GM12878 (cell line): ENCODE results near the gene PRKCQ. TPM values are rescaled to one million over a fixed set of nuclear protein-coding genes. Genes with fewer than 3 reads are reported as not detected.

Experiments
- ATAC-seq: fragments of 200-7000 bp; cut with Tn5 transposase; 3 replicates; pipeline ENCODE4 v1.9.1; 2020; ENCODE audit warnings: mild to moderate bottlenecking, moderate library complexity
- BruUV-seq: library from RNA; stranded (reverse); fragments of 400-500 nt; replicated peaks from 2 replicates; lab custom pipeline; 2021; lab: Mats Ljungman, UMichigan
- CTCF ChIA-PET: fragments of 300-600 bp; sonication (Branson Sonifier 250); formaldehyde crosslinking; extraction: SDS; loops from one replicate; lab custom pipeline; 2021; ENCODE audit warnings: inconsistent platforms; lab: Yijun Ruan, JAX
- POLR2A ChIA-PET: fragments of 350-600 bp; formaldehyde crosslinking; extraction: SDS; loops from one replicate; lab custom pipeline; 2021; ENCODE audit warnings: inconsistent platforms; lab: Charles Lee
- RAD21 ChIA-PET: fragments of 300-600 bp; sonication (Branson Sonifier 250); formaldehyde crosslinking; loops from one replicate; lab custom pipeline; 2023; ENCODE audit warnings: antibody characterized with exemption; ENCODE audit not compliant: unreplicated experiment; lab: Charles Lee
- SMC1A ChIA-PET: fragments of 300-600 bp; sonication (Branson Sonifier 250); formaldehyde crosslinking; loops from one replicate; lab custom pipeline; 2023; ENCODE audit not compliant: unreplicated experiment, uncharacterized antibody; lab: Charles Lee
- DNase-seq: peaks from one replicate; pipeline ENCODE4 v3.0.0-alpha.2; 2011; ENCODE audit warnings: low read depth, low spot score
- FAIRE-seq: peaks from 3 replicates; lab custom pipeline; 2011; peaks lifted over from hg19 to GRCh38; lab: Jason Lieb, UNC
- H2AFZ ChIP-seq: 2 replicates; pipeline ENCODE4 v1.6.0; 2011; ENCODE audit warnings: low read depth, low read length, control low read depth; ENCODE audit not compliant: control insufficient read depth
- H3K27ac ChIP-seq: 2 replicates; pipeline ENCODE4 v1.5.1; 2011; ENCODE audit warnings: control low read depth; ENCODE audit not compliant: control insufficient read depth, insufficient read depth
- H3K27me3 ChIP-seq, 2 experiments: replicated peaks in 1 of 2; 2 replicates each; pipeline versions ENCODE4 v1.6.0 to v1.6.1; 2011; ENCODE audit warnings: low read length in 1 of 2; ENCODE audit not compliant: control insufficient read depth in 2 of 2, insufficient read depth in 2 of 2
- H3K36me3 ChIP-seq, 2 experiments: 2 replicates each; pipeline ENCODE4 v1.5.1; 2011; ENCODE audit warnings: low read length in 1 of 2; ENCODE audit not compliant: control insufficient read depth in 2 of 2, insufficient read depth in 2 of 2
- H3K4me1 ChIP-seq: 2 replicates; pipeline ENCODE4 v1.6.1; 2011; ENCODE audit warnings: mild to moderate bottlenecking, low read length, moderate library complexity, mixed read lengths; ENCODE audit not compliant: control insufficient read depth, insufficient read depth
- H3K4me2 ChIP-seq: 2 replicates; pipeline ENCODE4 v1.6.0; 2011; ENCODE audit warnings: control low read depth; ENCODE audit not compliant: control insufficient read depth, insufficient read depth
- H3K4me3 ChIP-seq: fragments of 200-600 bp; sonication (generic); 2 replicates; pipeline ENCODE4 v1.5.1; 2016
- H3K79me2 ChIP-seq: 2 replicates; pipeline ENCODE4 v1.6.0; 2011; ENCODE audit warnings: low read length; ENCODE audit not compliant: control insufficient read depth, insufficient read depth
- H3K9ac ChIP-seq: 2 replicates; pipeline ENCODE4 v1.8.0; 2011; ENCODE audit warnings: low read length, control low read depth, mixed read lengths; ENCODE audit not compliant: control insufficient read depth, insufficient read depth
- H3K9me3 ChIP-seq: replicated peaks from 3 replicates; pipeline ENCODE4 v1.5.1; 2011; ENCODE audit warnings: mild to moderate bottlenecking, low read length; ENCODE audit not compliant: control insufficient read depth, insufficient read depth
- H4K20me1 ChIP-seq: 2 replicates; pipeline ENCODE4 v1.6.0; 2011; ENCODE audit not compliant: control insufficient read depth, insufficient read depth
- BRCA1 ChIP-seq: IDR thresholded peaks from 2 replicates; pipeline ENCODE4 v1.6.1; 2011; ENCODE audit warnings: low read depth, low read length, improper control_type of control experiment
- ELK1 ChIP-seq: IDR thresholded peaks from 2 replicates; pipeline ENCODE4 v1.6.1; 2012; ENCODE audit warnings: low read depth, low read length, improper control_type of control experiment
- EP300 ChIP-seq, 2 experiments: fragments of 150-350 bp in 1 of 2; IDR thresholded peaks; 2 replicates each; pipeline ENCODE4 v1.6.1; 2011 to 2012; ENCODE audit warnings: low read depth in 2 of 2, low read length in 2 of 2, borderline replicate concordance in 1 of 2, improper control_type of control experiment in 1 of 2, inconsistent platforms in 1 of 2; ENCODE audit not compliant: control insufficient read depth in 1 of 2
- HDAC2 ChIP-seq: fragments of 200-600 bp; sonication (generic); IDR thresholded peaks from 2 replicates; pipeline ENCODE4 v1.6.1; 2017
- NFYB ChIP-seq: IDR thresholded peaks from 2 replicates; pipeline ENCODE4 v1.6.1; 2011; ENCODE audit warnings: low read depth, mild to moderate bottlenecking, low read length, improper control_type of control experiment, moderate library complexity; ENCODE audit not compliant: insufficient read depth
- NR2F1 ChIP-seq: fragments of 450-650 bp; conservative IDR thresholded peaks from 2 replicates; pipeline ENCODE4 v1.6.1; 2017; ENCODE audit warnings: mild to moderate bottlenecking
- PAX8 ChIP-seq: fragments of 450-650 bp; IDR thresholded peaks from 2 replicates; pipeline ENCODE4 v1.6.1; 2017; ENCODE audit warnings: mild to moderate bottlenecking, moderate library complexity
- RFX5 ChIP-seq: IDR thresholded peaks from 2 replicates; pipeline ENCODE4 v1.6.1; 2011; ENCODE audit warnings: low read depth, low read length, improper control_type of control experiment
- SIN3A ChIP-seq: IDR thresholded peaks from 2 replicates; pipeline ENCODE4 v1.6.1; 2012; ENCODE audit warnings: low read depth, low read length, improper control_type of control experiment
- SMC3 ChIP-seq: IDR thresholded peaks from 2 replicates; pipeline ENCODE4 v1.6.1; 2011; ENCODE audit warnings: low read length, improper control_type of control experiment, borderline replicate concordance
- SPI1 ChIP-seq: IDR thresholded peaks from 2 replicates; pipeline ENCODE4 v1.6.1; 2011; ENCODE audit warnings: low read depth, mild to moderate bottlenecking, low read length, moderate library complexity, borderline replicate concordance; ENCODE audit not compliant: insufficient read depth
- SUZ12 ChIP-seq: fragments of 200-600 bp; sonication (generic); IDR thresholded peaks from one replicate; pipeline ENCODE4 v1.6.1; 2018; ENCODE audit warnings: antibody characterized with exemption, mild to moderate bottlenecking; ENCODE audit not compliant: unreplicated experiment
- YBX1 ChIP-seq: fragments of 450-650 bp; IDR thresholded peaks from 2 replicates; pipeline ENCODE4 v1.6.1; 2016; ENCODE audit warnings: antibody characterized with exemption
- ZNF622 ChIP-seq: fragments of 450-650 bp; IDR thresholded peaks from 2 replicates; pipeline ENCODE4 v1.6.1; 2017; ENCODE audit warnings: mild to moderate bottlenecking, inconsistent platforms
- ZNF687 ChIP-seq: fragments of 450-650 bp; IDR thresholded peaks from 2 replicates; pipeline ENCODE4 v1.6.1; 2017; ENCODE audit warnings: mild to moderate bottlenecking, moderate library complexity
- WGBS: methylation state at CpG from one replicate; pipeline ENCODE4 v1.1.6; 2016; ENCODE audit warnings: low lambda C conversion rate; ENCODE audit not compliant: insufficient replicate concordance, insufficient coverage; ENCODE audit errors: missing lambda C conversion rate; 5-methylcytosine and 5-hydroxymethylcytosine counted together
- in situ Hi-C: fragments of 300-500 bp; cut with MboI; formaldehyde crosslinking; loops from 9 replicates; pipeline ENCODE4 v1.14.3; 2018; ENCODE audit warnings: mixed read lengths
- intact Hi-C: fragments of 100-400 bp; cut with micrococcal nuclease; formaldehyde crosslinking; loops from one replicate; pipeline ENCODE4 v1.14.2; 2022; ENCODE audit not compliant: unreplicated experiment
- polyA plus RNA-seq, 11 experiments: library from polyadenylated mRNA; depleted of rRNA in 4 of 11; unstranded in 6 of 11; stranded (reverse) in 5 of 11; fragments of >200 nt; fragmentation: Nextera tagmentation in 4 of 11; fragmentation: Illumina TruSeq in 1 of 11; extraction: Ambion mirVana in 4 of 11; extraction: Trizol in 1 of 11; gene quantifications; 1 replicate in 1 of 11; 2 replicates in 10 of 11; pipeline versions ENCODE4 v1.2.1 to v1.2.3, GENCODE V29; 2011 to 2016; ENCODE audit warnings: inconsistent platforms in 2 of 11, missing spikeins in 2 of 11, low read depth in 1 of 11
- total RNA-seq, 4 experiments: library from RNA; depleted of rRNA in 3 of 4; stranded (reverse); fragments of >200 nt in 3 of 4; fragmentation: Illumina TruSeq in 1 of 4; extraction: Trizol in 1 of 4; gene quantifications; 2 replicates each; pipeline versions ENCODE4 v1.2.1 to v1.2.3, GENCODE V29; 2013 to 2021
- TF ChIP-seq, protein P1 (sequence below): IDR thresholded peaks from 2 replicates; pipeline ENCODE4 v1.6.1; 2011; ENCODE audit warnings: borderline replicate concordance, low read depth, mild to moderate bottlenecking, moderate library complexity, mixed read lengths, low read length; ENCODE audit not compliant: insufficient read depth; ENCODE audit errors: extremely low read length

The PRKCQ gene
- total and polyA plus RNA-seq, 10 of the 15 experiments (the other 5 are each of a cell fraction or from before 2014, with no cell fraction given), result 0.26 to 8.9 (median 0.98) TPM

DNA sequence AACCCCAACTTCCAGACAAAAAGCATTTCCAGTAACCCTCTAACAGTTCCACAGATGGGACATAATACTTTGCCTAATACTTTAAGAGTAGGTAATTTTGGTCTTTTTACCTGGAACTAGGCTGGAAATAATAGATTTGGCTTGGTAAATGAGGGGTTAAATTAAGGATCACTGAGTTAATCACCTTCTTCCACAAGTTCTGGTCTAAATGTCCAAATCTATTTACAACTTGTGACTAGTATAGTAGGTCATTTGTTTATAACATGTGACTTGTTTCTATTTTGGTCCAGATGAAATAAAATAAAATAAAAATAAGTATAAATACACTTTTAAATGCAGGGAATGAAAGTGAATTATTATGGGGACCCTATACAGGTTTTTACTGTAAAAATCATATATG, 80.1 kb downstream of the PRKCQ start (continued):
- no peak for TF ChIP-seq ZNF687
- TF ChIP-seq ELK1, result no peak
- TF ChIP-seq SIN3A, result no peak
- no peak for TF ChIP-seq EP300 (IDR thresholded peaks at IDR 0.05; ENCODE audit: borderline replicate concordance in 1 of 2, control insufficient read depth in 1 of 2, low read depth in 2 of 2, low read length in 2 of 2)
- TF ChIP-seq SMC3, result no peak

DNA sequence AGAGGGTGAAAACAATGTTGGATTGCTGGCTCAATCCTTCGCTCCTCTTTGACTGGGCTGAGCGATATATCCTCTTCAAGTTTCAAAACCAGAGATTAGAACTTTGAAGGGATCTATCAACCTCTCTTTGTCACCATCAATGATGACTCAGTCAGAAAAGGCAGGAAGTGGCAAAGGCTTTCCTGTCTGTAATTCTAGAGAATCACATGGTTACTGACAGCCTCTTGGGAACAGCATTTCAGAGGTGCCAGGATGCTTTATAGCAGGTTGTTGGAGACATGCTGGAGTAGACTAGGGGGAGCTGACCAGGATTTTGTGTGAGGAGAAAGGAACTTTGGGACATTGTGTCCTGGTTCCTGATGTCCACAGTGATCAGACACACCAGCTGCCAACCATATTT, 81.3 kb downstream of the PRKCQ start:
- H3K79me2 ChIP-seq, result no peaks in the 10 kb centered on the region
- SMC1A ChIA-PET, result interaction anchor here (1.9 to 9.8 kb wide), 3 partner anchors 10 to 79 kb away, joined by 4 to 92 read pairs (median 6); no protein-coding TSS in a partner anchor
- BruUV-seq, result no TSS peak
- intact Hi-C loops, result no loop called here
- FAIRE-seq (no peak), ATAC-seq (no peak), DNase-seq (no peak)
- POLR2A ChIA-PET, result no interaction called here
- H2AFZ ChIP-seq, result no peak overlapping the region
- CTCF ChIA-PET, result interaction anchor here (1.2 kb wide), 1 partner anchor 19 kb away, joined by 3 read pairs; no protein-coding TSS in a partner anchor
- no peak overlapping the region for H3K4me2 ChIP-seq
- H3K9me3 ChIP-seq, result no peaks in the 10 kb centered on the region; the same call in 2 of the 3 replicates
- no peak overlapping the region for H3K27ac ChIP-seq
- H3K36me3 ChIP-seq, result no peaks in the 10 kb centered on the region
- no peaks in the 10 kb centered on the region for H4K20me1 ChIP-seq
- H3K4me3 ChIP-seq, result no peak overlapping the region
- peaks cover 0 to 2% of the 10 kb centered on the region in 2 experiments; a peak in 2 of 4 replicates for H3K27me3 ChIP-seq
- in situ Hi-C loops, result no loop called here
- H3K4me1 ChIP-seq, result no peaks in the 10 kb centered on the region
- RAD21 ChIA-PET, result no interaction called here
- H3K9ac ChIP-seq, result no peak overlapping the region
- WGBS, result 85% methylated on average over 2 of the region's 2 CpGs
- no peak for TF ChIP-seq PAX8
- no peak for TF ChIP-seq RFX5
- no peak for TF ChIP-seq SPI1
- TF ChIP-seq, protein P1, sequence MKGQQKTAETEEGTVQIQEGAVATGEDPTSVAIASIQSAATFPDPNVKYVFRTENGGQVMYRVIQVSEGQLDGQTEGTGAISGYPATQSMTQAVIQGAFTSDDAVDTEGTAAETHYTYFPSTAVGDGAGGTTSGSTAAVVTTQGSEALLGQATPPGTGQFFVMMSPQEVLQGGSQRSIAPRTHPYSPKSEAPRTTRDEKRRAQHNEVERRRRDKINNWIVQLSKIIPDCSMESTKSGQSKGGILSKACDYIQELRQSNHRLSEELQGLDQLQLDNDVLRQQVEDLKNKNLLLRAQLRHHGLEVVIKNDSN, result no peak
- no peak for TF ChIP-seq NFYB
- no peak for TF ChIP-seq ZNF622
- no peak for TF ChIP-seq YBX1
- TF ChIP-seq SUZ12, result no peak
- no peak for TF ChIP-seq BRCA1
- no peak for TF ChIP-seq NR2F1
- no peak for TF ChIP-seq HDAC2
